NOMO-1 treated with DMSO at 0.1 percent for 48 hours (cell line): Measurements from ENCODE around the gene RRH.
"Not testable (repeated sequence)": the region's sequence is repeated elsewhere in the genome, so short reads cannot be mapped to it uniquely, and the experiment has no call there.

Source experiments
- DNase-seq: peaks from one replicate; lab custom pipeline; 2025; ENCODE audit not compliant: unreplicated experiment; lab: John Stamatoyannopoulos, UW

The RRH gene

GRCh38 chr4:109827672-109828071 lies at the start of gene RRH:
Gene RRH (plus strand): TSS chr4:109827972. CDS start chr4:109828028, 56 bp downstream.
- no peak for DNase-seq

- DNase-seq, result not testable (repeated sequence)
These were observed 45.7 kb upstream of the RRH start for GRCh38 chr4:109782092-109782491.

- DNase-seq, result no peak
These were observed 40.9 kb upstream of the RRH start for GRCh38 chr4:109786846-109787245.

GRCh38 chr4:109787807-109788206 lies 40.0 kb upstream of the RRH start:
- no peak for DNase-seq

GRCh38 chr4:109795059-109795458 lies 32.7 kb upstream of the RRH start:
- no peak for DNase-seq

- DNase-seq, result no peak
These were observed 28.9 kb upstream of the RRH start for GRCh38 chr4:109798866-109799265.

GRCh38 chr4:109801099-109801789 lies 26.5 kb upstream of the RRH start:
- no peak for DNase-seq

- no peak for DNase-seq
These were observed 25.9 kb upstream of the RRH start, which contains the start of gene CFI for GRCh38 chr4:109801895-109802319. Gene CFI (minus strand): TSS chr4:109801999. CDS start chr4:109801971, 28 bp downstream.

GRCh38 chr4:109803924-109804571 lies 23.7 kb upstream of the RRH start:
- DNase-seq, result peak; percentile 28

GRCh38 chr4:109809655-109810054 lies 18.1 kb upstream of the RRH start:
- no peak for DNase-seq

- peak; percentile 32 for DNase-seq
These were observed 17.0 kb upstream of the RRH start for GRCh38 chr4:109810552-109811387.

- peak; percentile 53 for DNase-seq
These were observed 16.1 kb upstream of the RRH start for GRCh38 chr4:109811707-109812106.

GRCh38 chr4:109815151-109816081 lies 12.4 kb upstream of the RRH start, which contains the start of gene GAR1:
Gene GAR1 (plus strand): TSS chr4:109815762. CDS start chr4:109816165, 403 bp downstream.
- peak; percentile 96 for DNase-seq

- no peak for DNase-seq
These were observed 11.7 kb upstream of the RRH start for GRCh38 chr4:109816082-109816442.

- DNase-seq, result no peak
These were observed 10.9 kb upstream of the RRH start for GRCh38 chr4:109816894-109817293.

GRCh38 chr4:109818268-109818667 lies 9.5 kb upstream of the RRH start:
- no peak for DNase-seq

GRCh38 chr4:109820563-109820962 lies 7.2 kb upstream of the RRH start:
- no peak for DNase-seq

GRCh38 chr4:109821185-109821584 lies 6.6 kb upstream of the RRH start:
- no peak for DNase-seq

GRCh38 chr4:109826719-109827118 lies 1.1 kb upstream of the RRH start:
- peak; percentile 26 for DNase-seq

- no peak for DNase-seq
These were observed 6.0 kb downstream of the RRH start for GRCh38 chr4:109833756-109834155.

- no peak for DNase-seq
These were observed 9.2 kb downstream of the RRH start for GRCh38 chr4:109836985-109837384.
